Measurements from ENCODE around the gene GAK. TPM values are rescaled to one million over a fixed set of nuclear protein-coding genes. Genes with fewer than 3 reads are reported as not detected.
"Not testable (repeated sequence)": the region's sequence is repeated elsewhere in the genome, so short reads cannot be mapped to it uniquely, and the experiment has no call there.

GAK gene
- total RNA-seq, 1 donor from 2014 or later: 138 TPM

DNA sequence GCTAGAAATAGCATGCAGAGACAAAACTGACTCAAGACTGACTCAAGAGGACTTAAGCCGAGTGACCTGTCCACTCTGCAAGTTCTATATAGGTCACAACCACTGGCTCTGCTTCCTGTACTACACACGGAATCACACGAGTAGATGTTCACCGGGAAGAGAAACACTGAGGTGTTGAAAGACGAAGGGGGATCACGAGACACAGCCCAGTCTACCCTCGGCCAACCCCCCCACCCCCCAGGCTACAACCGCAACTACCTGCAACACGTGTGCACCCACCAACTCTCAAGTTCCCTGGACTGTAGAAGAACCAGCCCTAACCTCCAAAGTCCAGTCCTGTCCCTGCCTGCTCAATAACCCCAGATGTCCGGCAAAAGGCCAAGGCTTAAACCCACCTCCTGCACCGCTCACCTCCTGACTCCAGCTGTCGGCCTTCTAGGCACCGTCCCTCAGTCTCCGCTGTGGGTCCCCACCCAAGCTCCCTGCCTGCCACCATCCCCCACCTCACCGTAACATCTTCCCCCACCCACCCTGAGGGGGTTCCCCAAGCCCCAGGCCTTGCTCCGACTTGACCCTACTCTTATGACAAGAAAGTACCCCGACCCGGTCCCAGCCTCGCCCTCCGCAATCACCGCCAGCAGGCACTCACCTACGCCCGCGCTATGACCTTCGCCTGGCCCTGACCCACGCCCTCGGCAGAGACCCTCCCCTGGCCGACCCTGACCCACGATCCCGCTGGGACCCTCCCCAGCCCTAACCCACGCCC, 739 bp downstream of the GAK start:
- peak; percentile 2 for ATAC-seq

DNA sequence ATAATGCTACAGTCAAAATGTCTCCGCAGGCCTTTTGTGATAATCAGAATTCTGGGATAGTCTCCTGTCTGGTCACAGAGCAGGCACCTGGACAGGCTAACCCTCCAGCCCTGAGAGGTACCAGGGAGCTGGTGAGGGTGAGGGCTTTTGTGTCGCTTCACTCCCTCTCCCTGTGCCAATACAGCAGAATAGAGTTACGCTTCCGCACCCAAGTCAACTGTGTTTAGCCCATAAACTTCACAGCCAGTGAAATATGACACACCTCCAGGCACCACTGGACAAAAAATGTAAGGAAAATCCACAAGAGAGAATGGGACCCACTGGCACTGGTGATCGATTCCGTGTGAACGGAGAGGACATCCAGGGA, 1.3 kb downstream of the GAK start:
- Histone ChIP-seq H3K4me3 (peak overlapping the region; percentile 100), H3K4me1 (peaks cover 30% of the 10 kb centered on the region), H3K27me3 (no peaks in the 10 kb centered on the region), H3K9me3 (no peaks in the 10 kb centered on the region), H3K27ac (peak overlapping the region; percentile 5), H3K36me3 (peaks cover 5% of the 10 kb centered on the region)
- TF ChIP-seq, protein P1, sequence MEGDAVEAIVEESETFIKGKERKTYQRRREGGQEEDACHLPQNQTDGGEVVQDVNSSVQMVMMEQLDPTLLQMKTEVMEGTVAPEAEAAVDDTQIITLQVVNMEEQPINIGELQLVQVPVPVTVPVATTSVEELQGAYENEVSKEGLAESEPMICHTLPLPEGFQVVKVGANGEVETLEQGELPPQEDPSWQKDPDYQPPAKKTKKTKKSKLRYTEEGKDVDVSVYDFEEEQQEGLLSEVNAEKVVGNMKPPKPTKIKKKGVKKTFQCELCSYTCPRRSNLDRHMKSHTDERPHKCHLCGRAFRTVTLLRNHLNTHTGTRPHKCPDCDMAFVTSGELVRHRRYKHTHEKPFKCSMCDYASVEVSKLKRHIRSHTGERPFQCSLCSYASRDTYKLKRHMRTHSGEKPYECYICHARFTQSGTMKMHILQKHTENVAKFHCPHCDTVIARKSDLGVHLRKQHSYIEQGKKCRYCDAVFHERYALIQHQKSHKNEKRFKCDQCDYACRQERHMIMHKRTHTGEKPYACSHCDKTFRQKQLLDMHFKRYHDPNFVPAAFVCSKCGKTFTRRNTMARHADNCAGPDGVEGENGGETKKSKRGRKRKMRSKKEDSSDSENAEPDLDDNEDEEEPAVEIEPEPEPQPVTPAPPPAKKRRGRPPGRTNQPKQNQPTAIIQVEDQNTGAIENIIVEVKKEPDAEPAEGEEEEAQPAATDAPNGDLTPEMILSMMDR (IDR thresholded peaks at IDR 0.05): no peak
- intact Hi-C loops (cut with DNase I): no loop called here
- ATAC-seq (no peak), DNase-seq (peak; percentile 13)

More for the DNA sequence above, 739 bp downstream of the GAK start:
- H3K27ac ChIP-seq: peak overlapping the region; percentile 96
- peaks cover 2% of the 10 kb centered on the region for H3K36me3 ChIP-seq
- H3K27me3 ChIP-seq: no peaks in the 10 kb centered on the region
- H3K9me3 ChIP-seq: no peaks in the 10 kb centered on the region
- intact Hi-C loops (cut with DNase I): no loop called here
- peaks cover 30% of the 10 kb centered on the region for H3K4me1 ChIP-seq
- TF ChIP-seq, protein P1 (IDR thresholded peaks at IDR 0.05): no peak
- peak overlapping the region; percentile 100 for H3K4me3 ChIP-seq
- peak; percentile 74 for DNase-seq

DNA sequence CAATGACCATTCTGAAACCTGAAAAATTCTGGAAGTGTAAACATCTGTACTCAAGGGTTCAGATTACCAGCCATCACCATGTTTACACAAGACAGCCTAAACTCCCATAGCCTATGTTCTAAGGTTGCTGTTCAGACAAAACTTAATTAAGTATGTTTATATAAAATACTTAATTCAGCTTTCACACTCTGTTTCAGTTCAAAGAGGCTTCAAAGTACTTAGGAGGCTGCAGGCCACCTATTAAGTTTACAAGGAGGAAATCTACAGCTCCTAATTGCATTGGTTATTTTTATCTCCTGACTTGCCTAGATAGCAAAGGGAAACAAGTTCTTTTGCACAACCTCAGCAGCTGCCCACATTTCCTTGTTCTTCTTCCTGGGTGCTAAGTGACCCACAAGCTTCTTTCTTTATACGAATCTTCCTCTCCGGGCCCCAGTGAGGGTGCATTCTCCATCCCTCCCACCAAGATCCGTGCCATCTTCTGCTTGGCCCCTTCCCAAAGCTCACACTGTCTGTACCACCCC, 2.0 kb downstream of the GAK start:
- DNase-seq: peak; percentile 22
- intact Hi-C loops (cut with DNase I): no loop called here
- H3K27me3 ChIP-seq: no peaks in the 10 kb centered on the region

DNA sequence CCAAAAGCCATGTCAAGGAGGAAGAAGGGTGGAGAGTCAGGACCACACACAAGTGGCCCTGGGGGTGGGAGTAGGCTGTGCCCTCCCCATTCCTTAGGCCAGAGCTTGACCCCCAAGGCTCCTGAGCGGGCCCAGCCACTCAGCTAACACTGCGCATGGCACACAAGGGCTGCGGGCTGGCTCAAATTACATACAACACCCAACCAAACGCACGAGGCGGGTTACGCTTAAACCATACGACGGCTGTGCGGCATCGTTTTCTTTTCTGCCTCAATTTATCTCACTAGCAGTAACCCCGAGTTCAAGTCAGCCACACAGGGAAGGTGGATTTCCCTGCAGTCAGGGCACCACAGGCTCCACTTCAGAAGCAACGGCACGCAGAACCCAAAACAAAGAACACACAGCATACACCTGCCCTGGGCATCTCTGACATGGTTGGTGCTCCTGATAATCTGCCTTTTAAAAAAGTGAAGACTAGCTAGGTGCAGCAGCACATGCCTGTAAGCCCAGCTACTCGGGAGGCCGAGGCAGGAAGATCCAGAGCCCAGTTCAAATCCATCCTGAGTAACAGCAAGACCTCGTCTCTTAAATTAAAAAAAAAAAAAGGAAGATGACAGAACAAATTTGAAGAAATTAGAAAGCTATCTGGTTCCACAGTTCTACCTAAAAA, 2.9 kb downstream of the GAK start:
- intact Hi-C loops (cut with DNase I): no loop called here
- DNase-seq: peak; percentile 41

More for the DNA sequence above, 2.0 kb downstream of the GAK start:
- Histone ChIP-seq H3K4me1 (peaks cover 30% of the 10 kb centered on the region), H3K4me3 (peak overlapping the region; percentile 100), H3K9me3 (no peaks in the 10 kb centered on the region), H3K27ac (peak overlapping the region; percentile 5), H3K36me3 (peaks cover 5% of the 10 kb centered on the region)
- ATAC-seq: no peak
- TF ChIP-seq, protein P1 (IDR thresholded peaks at IDR 0.05): no peak

DNA sequence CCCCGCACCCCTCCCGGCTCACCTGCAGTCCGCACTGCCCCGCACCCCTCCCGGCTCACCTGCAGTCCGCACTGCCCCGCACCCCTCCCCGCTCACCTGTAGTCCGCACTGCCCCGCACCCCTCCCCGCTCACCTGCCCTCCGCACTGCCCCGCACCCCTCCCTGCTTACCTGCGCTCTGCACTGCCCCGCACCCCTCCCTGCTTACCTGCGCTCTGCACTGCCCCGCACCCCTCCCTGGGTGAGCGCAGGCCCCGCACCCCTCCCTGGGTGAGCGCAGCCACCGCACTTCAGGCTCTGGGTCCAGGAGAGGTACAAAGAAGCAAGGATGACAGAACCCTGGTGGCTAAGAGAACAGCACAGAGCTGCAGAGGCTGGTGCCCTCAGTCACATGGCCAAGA, 4.5 kb downstream of the GAK start:
- ATAC-seq; H3K27me3 ChIP-seq; H3K36me3 ChIP-seq; H3K4me3 ChIP-seq; H3K9me3 ChIP-seq; intact Hi-C loops (cut with DNase I); H3K27ac ChIP-seq: not testable (repeated sequence)
- DNase-seq: peak; percentile 49
- peaks cover 24% of the 10 kb centered on the region for H3K4me1 ChIP-seq

More for the DNA sequence above, 2.9 kb downstream of the GAK start:
- H3K36me3 ChIP-seq: peaks cover 5% of the 10 kb centered on the region
- ATAC-seq: no peak
- H3K27ac ChIP-seq: no peak overlapping the region
- no peaks in the 10 kb centered on the region for H3K27me3 ChIP-seq
- peaks cover 30% of the 10 kb centered on the region for H3K4me1 ChIP-seq
- no peaks in the 10 kb centered on the region for H3K9me3 ChIP-seq
- no peak overlapping the region for H3K4me3 ChIP-seq
- TF ChIP-seq, protein P1 (IDR thresholded peaks at IDR 0.05): no peak

DNA sequence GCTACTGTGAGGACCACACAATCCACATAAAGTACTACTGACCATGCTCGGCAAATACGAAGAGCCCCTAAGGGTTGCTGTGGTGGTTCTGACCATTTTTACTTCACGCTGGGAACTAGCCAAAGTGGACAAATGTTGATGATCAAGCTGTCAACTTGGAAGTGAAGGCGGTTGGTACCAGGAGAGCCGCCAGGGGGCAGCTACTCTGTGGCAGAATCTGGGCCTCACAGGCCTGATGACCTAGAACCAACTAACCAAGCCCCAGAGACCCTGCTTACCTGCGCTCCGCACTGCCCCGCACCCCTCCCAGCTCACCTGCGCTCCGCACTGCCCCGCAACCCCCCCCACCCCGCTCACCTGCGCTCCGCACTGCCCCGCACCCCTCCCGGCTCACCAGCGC, 5.6 kb downstream of the GAK start:
- peaks cover 24% of the 10 kb centered on the region for H3K4me1 ChIP-seq
- H3K9me3 ChIP-seq: no peaks in the 10 kb centered on the region
- TF ChIP-seq, protein P1 (IDR thresholded peaks at IDR 0.05): peak; percentile 19
- H3K36me3 ChIP-seq: peaks cover 5% of the 10 kb centered on the region
- ATAC-seq (peak; percentile 17), DNase-seq (peak; percentile 53)
- no peaks in the 10 kb centered on the region for H3K27me3 ChIP-seq
- intact Hi-C loops (cut with DNase I): no loop called here
- no peak overlapping the region for H3K4me3 ChIP-seq
- H3K27ac ChIP-seq: no peak overlapping the region

All from upper lobe of right lung (tissue), 1 donor.